Heart left ventricle (tissue), 13 donors: ENCODE results near the gene ERGIC1.

Experiments
- POLR2A ChIP-seq, 2 donors: fragments of 450-650 bp; IDR thresholded peaks; one replicate each; pipeline ENCODE4 v1.6.1; 2017; ENCODE audit warnings: antibody characterized with exemption in 2 of 2, mild to moderate bottlenecking in 2 of 2, moderate library complexity in 2 of 2
- TF ChIP-seq, protein P1 (sequence below), 12 donors: fragments of 200-600 bp; sonication (generic) in 4 of 12; IDR thresholded peaks; one replicate each; pipeline versions ENCODE4 v1.5.0 to v1.8.0; 2018 to 2022; ENCODE audit warnings: antibody characterized with exemption in 12 of 12, mild to moderate bottlenecking in 5 of 12
- donor health status: ischemic (EF 13 %, LVEDD 7.1; RV severe dilation, severe dysfunction).
- donor health status: DM: no; HTN: yes; CAD: no.
- donor health status: DM: no; HTN: no; CAD: no.
- donor health status: ischemic (EF 25% LVEDD 6.9; RV normal size, moderate dysfunction).
- donor health status: ischemic (EF 25% LVEDD 5.7; RV mildly dilated, moderate dysfunction).
- donor health status: ischemic (EF 35%, LVEDD 5.7; RV mildly dilated, moderate dysfunction).
- donor health status: nonischemic (EF 11% LVEDD 7.7; RV severe dilation, severe dysfunction).
- donor health status: DM: yes; HTN: yes; CAD: no.
- donor health status: PGD.
- donor health status: ischemic (EF 29% LVEDD 5.4; RV normal size, mild dysfunction).
- donor health status: nonischemic (EF 23%, LVEDD 6.1; RV moderate dilation, normal function).

DNA sequence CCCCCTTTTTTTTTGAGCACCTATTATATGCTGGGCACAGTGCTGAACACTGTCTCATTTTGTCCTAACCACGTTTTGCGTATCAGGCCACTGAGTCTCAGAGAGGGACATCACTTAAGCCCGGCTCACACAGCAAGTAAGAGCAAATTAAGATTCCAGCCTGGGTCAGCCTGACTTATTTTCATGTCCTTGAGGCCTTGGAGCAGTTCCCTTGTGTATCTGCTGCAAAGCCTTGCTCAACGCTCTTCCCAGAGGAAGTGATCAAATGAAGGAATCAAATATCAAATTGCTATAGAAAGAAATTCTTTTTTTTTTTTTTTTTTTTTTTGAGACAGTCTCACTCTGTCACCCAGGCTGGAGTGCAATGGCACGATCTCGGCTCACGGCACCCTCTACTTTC is 30.7 kb downstream of the ERGIC1 start:
- TF ChIP-seq, protein P1, sequence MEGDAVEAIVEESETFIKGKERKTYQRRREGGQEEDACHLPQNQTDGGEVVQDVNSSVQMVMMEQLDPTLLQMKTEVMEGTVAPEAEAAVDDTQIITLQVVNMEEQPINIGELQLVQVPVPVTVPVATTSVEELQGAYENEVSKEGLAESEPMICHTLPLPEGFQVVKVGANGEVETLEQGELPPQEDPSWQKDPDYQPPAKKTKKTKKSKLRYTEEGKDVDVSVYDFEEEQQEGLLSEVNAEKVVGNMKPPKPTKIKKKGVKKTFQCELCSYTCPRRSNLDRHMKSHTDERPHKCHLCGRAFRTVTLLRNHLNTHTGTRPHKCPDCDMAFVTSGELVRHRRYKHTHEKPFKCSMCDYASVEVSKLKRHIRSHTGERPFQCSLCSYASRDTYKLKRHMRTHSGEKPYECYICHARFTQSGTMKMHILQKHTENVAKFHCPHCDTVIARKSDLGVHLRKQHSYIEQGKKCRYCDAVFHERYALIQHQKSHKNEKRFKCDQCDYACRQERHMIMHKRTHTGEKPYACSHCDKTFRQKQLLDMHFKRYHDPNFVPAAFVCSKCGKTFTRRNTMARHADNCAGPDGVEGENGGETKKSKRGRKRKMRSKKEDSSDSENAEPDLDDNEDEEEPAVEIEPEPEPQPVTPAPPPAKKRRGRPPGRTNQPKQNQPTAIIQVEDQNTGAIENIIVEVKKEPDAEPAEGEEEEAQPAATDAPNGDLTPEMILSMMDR (IDR thresholded peaks at IDR 0.05): no peak
- no peak for TF ChIP-seq POLR2A (IDR thresholded peaks at IDR 0.05)
